OCI-LY3 (cell line): Measurements from ENCODE around the gene STX18.

Source experiments
- EZH2phosphoT487 ChIP-seq: fragments of 200-600 bp; shearing (Covaris generic); IDR thresholded peaks from 2 replicates; pipeline ENCODE4 v1.6.1; 2018; ENCODE audit warnings: antibody characterized with exemption, mixed run types, low read depth
- TF ChIP-seq, protein P1 (sequence below): fragments of 200-600, 300-600 bp; sonication (generic); IDR thresholded peaks from 2 replicates; pipeline ENCODE4 v1.5.1; 2014; ENCODE audit warnings: antibody characterized with exemption, low read length, low read depth

DNA sequence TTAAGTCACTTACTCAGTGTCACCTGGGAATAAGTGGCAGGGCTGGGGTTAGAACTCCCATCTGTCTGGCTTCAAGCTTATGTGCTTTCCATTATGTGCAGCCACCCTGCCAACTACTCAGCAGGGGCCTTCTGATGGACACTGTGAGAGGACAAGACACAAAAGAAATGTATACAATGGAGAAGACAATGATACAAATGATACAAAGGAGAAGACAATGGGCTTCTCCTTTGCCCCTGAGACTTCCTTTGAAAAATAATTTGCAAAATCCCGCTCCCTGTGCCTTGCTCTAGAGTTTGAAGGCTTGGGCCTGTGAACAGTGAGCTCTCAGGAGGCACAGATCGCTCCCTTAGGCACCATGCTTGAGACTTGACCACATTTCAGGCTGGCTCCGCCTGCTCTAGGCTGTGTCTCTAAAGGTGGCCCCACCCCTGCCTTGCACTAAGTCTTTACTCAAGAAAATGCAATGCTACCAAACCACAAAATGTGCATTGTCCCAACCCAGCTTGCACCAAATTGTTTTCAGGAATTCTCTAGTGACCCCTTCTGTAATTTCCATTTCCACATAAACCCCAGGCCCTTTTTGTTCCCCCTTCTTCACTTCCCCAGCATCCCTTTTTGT is 27.1 kb upstream of the STX18 start:
- TF ChIP-seq, protein P1, sequence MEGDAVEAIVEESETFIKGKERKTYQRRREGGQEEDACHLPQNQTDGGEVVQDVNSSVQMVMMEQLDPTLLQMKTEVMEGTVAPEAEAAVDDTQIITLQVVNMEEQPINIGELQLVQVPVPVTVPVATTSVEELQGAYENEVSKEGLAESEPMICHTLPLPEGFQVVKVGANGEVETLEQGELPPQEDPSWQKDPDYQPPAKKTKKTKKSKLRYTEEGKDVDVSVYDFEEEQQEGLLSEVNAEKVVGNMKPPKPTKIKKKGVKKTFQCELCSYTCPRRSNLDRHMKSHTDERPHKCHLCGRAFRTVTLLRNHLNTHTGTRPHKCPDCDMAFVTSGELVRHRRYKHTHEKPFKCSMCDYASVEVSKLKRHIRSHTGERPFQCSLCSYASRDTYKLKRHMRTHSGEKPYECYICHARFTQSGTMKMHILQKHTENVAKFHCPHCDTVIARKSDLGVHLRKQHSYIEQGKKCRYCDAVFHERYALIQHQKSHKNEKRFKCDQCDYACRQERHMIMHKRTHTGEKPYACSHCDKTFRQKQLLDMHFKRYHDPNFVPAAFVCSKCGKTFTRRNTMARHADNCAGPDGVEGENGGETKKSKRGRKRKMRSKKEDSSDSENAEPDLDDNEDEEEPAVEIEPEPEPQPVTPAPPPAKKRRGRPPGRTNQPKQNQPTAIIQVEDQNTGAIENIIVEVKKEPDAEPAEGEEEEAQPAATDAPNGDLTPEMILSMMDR = no peak
- no peak for TF ChIP-seq EZH2phosphoT487
